HFF-Myc (cell line): Measurements from ENCODE around the gene SSTR5.

Experiments used
- DNase-seq: peaks from one replicate; pipeline ENCODE4 v3.0.0-alpha.2; 2011; ENCODE audit warnings: low read depth; ENCODE audit errors: extremely low read depth
- H3K4me3 ChIP-seq: replicated peaks from 2 replicates; pipeline ENCODE4 v1.5.1; 2011; ENCODE audit warnings: low read depth, mild to moderate bottlenecking, control low read depth, low read length
- CTCF ChIP-seq: IDR thresholded peaks from 2 replicates; pipeline ENCODE4 v1.5.1; 2012; ENCODE audit warnings: mild to moderate bottlenecking, low read depth, low read length, control low read depth; ENCODE audit errors: missing control alignments

The SSTR5 gene

DNA sequence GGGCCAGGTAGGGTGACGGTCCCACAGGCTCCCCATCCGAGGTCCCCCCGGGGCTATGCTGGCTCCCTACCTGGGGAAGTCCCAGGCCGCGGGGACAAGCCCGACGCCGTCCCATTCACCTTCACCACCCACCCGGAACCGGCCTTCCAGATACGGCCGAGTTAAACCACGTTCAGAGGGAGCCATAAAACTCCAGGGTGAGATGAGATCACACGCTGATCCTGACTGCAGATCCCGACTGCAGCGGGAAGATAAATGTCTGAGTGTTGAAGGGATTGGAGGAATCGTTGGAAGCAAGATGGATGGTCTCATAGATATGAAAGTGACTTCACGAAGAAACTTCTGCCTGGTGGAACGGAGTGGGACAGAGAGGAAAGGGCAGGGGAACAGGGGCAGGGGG, 37.1 kb downstream of the SSTR5 start:
- H3K4me3 ChIP-seq = no peak overlapping the region
- DNase-seq = no peak
- no peak for TF ChIP-seq CTCF

GRCh38 chr16:1112506-1113184, 40.1 kb downstream of the SSTR5 start:
- DNase-seq = no peak
- TF ChIP-seq CTCF = no peak

DNA sequence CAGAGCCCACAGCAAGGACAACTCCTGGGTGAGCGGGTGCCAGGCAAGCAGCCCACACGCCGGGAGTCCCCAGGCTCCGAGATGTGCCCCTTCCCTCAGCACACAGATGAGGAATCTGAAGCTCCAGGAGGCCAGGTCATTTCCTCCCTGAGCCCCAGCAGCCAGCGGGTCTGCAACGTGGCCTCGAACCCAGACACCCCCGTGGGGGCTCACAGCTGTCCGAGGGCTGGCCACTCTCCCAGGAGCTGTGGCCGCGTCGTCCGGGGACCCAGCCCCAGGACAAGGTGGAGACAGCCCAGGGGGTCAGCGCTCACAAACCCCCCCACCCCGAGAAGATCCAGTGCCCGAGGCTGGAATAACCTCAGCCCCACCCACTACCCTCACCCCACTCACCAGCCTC, 40.9 kb downstream of the SSTR5 start:
- no peak overlapping the region for H3K4me3 ChIP-seq
- DNase-seq = no peak
- TF ChIP-seq CTCF = no peak

More at GRCh38 chr16:1112506-1113184, 40.1 kb downstream of the SSTR5 start:
- H3K4me3 ChIP-seq = no peak overlapping the region

DNA sequence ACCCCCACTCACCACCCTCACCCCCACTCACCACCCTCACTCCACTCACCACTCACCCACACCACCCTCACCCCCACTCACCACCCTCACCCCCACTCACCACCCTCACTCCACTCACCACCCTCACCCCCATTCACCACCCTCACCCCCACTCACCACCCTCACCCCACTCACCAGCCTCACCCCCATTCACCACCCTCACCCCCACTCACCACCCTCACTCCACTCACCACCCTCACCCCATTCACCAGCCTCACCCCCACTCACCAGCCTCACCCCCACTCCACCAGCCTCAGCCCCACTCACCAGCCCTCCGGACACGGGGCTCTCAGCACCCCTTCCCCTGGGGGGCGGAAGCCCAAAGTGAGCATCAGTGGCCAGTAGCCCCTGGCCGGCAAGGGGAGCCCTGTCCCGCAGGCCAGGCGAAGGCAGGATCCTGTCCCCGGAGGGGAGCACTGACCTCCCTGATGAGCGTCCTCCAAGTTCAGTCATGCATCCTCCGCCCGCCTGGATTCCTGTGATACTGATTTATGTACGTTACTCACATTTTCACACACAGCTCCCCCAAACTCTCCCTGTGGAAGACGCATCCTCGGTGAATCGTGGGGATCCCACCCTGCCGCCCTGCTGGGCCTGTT, 41.5 kb downstream of the SSTR5 start:
- no peak for DNase-seq
- no peak overlapping the region for H3K4me3 ChIP-seq
- no peak for TF ChIP-seq CTCF

DNA sequence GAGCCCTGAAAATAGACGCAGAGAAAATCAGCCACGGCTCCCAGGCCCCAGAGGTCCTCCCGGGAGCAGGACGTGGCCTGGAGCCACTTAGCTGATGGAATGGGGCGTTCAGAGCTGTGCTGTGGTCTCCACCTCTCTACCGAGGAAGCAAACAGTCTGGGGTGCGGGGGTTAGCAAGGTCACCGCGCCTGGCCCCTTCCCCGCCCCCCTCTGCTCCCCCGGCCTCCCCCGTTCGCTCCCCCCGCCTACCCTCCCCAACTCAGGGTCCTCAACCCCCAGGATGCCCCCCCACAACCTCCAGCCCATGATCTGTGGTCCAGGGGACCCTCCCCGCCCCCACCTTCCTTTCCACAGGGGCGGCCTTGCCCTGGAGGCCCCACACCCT, 44.1 kb downstream of the SSTR5 start:
- no peak overlapping the region for H3K4me3 ChIP-seq
- TF ChIP-seq CTCF = no peak
- no peak for DNase-seq

- no peak overlapping the region for H3K4me3 ChIP-seq
- TF ChIP-seq CTCF = no peak
- DNase-seq = no peak
Measured at GRCh38 chr16:1117176-1117900, 44.8 kb downstream of the SSTR5 start.
